NCI-H748 (cell line): Measurements from ENCODE around the gene SFSWAP.
A peak's percentile ranks its signal among the peaks of the same experiment; 100 is the strongest.
"Not testable (repeated sequence)": the region's sequence is repeated elsewhere in the genome, so short reads cannot be mapped to it uniquely, and the experiment has no call there.

Source experiments
- DNase-seq: peaks from one replicate; lab custom pipeline; 2025; ENCODE audit not compliant: unreplicated experiment; lab: John Stamatoyannopoulos, UW

SFSWAP gene

GRCh38 chr12:131735153-131735456, 24.2 kb downstream of the SFSWAP start:
- DNase-seq = no peak

- DNase-seq = no peak
These were observed 24.9 kb downstream of the SFSWAP start for GRCh38 chr12:131735476-131736445.

- no peak for DNase-seq
These were observed 25.7 kb downstream of the SFSWAP start for GRCh38 chr12:131736446-131737149.

GRCh38 chr12:131737150-131737827, 26.4 kb downstream of the SFSWAP start:
- DNase-seq = no peak

DNA sequence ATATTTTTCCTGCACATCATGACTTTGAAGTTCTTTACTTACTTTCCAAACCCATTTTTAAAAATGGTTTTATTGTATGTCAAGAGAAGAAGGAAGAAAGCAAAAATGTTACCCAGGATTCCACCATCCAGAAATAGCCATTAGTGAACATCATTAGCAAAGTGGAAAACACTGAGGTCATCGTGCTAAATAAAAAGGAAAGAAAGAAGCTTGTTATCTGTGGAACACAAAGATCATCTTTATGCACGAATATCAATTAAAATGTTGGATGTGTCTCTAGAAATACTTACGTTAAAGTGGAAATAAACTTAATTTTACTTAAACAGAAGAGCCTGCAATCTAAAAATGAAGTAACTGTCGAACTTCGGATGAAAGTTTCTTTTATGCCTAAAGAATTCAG, 27.3 kb downstream of the SFSWAP start:
- no peak for DNase-seq

GRCh38 chr12:131740626-131741025, 29.7 kb downstream of the SFSWAP start:
- no peak for DNase-seq

DNA sequence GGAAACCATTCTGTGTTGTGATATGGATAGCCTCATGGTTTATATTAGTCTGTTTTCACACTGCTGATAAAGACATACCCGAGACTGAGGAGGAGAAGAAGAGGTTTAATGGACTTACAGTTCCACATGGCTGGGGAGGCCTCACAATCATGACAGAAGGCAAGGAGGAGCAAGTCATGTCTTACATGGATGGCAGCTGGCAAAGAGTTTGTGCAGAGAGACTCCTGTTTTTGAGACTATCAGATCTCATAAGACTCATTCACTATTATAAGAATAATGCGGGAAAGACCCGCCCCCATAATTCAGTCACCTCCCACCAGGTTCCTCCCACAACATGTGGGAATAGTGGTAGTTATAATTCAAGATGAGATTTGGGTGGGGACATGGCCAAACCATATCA, 31.9 kb downstream of the SFSWAP start:
- not testable (repeated sequence) for DNase-seq

GRCh38 chr12:131743410-131743809, 32.5 kb downstream of the SFSWAP start:
- DNase-seq = not testable (repeated sequence)

GRCh38 chr12:131743880-131744279, 33.0 kb downstream of the SFSWAP start:
- DNase-seq = not testable (repeated sequence)

DNA sequence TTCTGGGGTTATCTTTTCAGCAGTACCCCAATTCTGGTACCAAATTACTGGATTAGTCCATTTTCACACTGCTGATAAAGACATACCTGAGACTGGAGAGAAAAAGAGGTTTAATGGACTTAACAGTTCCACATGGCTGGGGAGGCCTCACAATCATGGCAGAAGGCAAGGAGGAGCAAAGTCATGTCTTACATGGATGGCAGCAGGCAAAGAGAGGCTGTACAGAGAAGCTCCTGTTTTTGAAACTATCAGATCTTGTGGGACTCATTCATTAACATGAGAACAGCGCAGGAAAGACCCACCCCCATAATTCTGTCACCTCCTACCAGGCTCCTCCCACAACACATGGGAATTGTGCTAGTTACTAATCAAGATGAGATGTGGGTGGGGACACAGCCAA, 33.8 kb downstream of the SFSWAP start:
- not testable (repeated sequence) for DNase-seq

DNA sequence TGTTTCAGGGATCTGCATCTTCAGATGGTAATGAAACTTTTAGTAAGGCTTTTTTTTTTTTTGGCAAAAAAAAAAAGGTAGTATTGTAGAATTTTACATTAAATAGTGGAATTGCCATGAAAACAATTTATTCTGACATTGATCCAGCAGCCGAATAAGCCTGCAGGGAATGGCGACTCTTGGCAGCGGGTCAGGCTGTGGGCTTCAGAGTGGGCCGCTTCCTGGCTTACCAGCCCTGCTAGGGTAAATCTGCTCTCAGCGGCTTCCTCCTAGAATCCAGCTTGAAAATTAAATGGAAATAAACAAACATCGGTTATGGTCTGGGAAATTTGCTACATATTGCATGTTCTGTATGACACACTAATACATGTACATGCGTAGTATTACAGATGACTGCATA, 34.8 kb downstream of the SFSWAP start:
- DNase-seq = no peak

- DNase-seq = no peak
These were observed 36.6 kb downstream of the SFSWAP start for GRCh38 chr12:131747276-131748177.

GRCh38 chr12:131749618-131750315, 38.9 kb downstream of the SFSWAP start:
- no peak for DNase-seq

- no peak for DNase-seq
These were observed 40.4 kb downstream of the SFSWAP start for GRCh38 chr12:131751335-131751734.

DNA sequence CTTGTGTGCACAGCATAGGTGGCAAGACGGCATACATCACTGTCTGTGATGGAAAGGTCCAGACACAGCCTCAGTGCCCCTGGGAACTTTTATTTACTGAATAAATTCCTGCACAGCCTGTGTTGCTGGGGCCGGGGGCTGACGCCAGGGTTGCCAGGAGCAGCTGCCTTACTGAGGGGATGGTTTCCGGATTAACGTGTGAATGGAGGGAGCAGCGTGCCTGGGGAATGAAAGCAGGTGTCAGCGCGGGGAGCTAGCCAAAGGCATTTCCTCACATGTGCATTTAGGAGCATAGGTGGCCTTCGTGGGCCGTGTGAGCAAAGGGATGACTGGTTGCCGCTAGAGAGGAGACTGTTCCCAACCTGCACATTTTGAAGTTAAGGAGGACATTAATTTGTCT, 41.6 kb downstream of the SFSWAP start:
- no peak for DNase-seq

GRCh38 chr12:131753005-131753404, 42.1 kb downstream of the SFSWAP start:
- DNase-seq = no peak

- no peak for DNase-seq
These were observed 42.9 kb downstream of the SFSWAP start for GRCh38 chr12:131753757-131754156.

DNA sequence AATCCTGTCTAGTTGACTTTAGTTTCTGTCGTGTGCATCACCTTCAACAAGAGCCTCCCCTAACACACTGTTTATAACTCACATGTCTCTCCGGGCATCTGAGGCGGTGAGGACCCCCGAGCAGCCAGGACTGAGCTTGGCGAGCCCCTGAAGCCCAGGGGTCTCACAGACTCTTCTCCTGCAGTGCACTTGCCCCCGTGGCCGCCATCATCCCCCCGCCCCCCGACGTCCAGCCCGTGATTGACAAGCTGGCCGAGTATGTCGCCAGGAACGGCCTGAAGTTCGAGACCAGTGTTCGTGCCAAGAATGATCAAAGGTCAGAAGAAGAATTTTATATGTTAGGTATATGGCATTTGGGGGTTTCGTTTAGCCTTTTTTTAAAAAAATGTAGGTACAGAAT, 43.3 kb downstream of the SFSWAP start:
- DNase-seq = no peak

GRCh38 chr12:131755305-131756113, 44.6 kb downstream of the SFSWAP start:
- peak; percentile 50 for DNase-seq
